ENCODE data around the gene POTEC. TPM values are rescaled to one million over a fixed set of nuclear protein-coding genes. Genes with fewer than 3 reads are reported as not detected.
"Not testable (repeated sequence)": the region's sequence is repeated elsewhere in the genome, so short reads cannot be mapped to it uniquely, and the experiment has no call there.

POTEC gene
- total RNA-seq (2013): not detected
- polyA plus RNA-seq (not detected), polyA minus RNA-seq (not detected in 2 replicates), total RNA-seq (0 to 1.5 (median 0) reads per million in 11 experiments)

DNA sequence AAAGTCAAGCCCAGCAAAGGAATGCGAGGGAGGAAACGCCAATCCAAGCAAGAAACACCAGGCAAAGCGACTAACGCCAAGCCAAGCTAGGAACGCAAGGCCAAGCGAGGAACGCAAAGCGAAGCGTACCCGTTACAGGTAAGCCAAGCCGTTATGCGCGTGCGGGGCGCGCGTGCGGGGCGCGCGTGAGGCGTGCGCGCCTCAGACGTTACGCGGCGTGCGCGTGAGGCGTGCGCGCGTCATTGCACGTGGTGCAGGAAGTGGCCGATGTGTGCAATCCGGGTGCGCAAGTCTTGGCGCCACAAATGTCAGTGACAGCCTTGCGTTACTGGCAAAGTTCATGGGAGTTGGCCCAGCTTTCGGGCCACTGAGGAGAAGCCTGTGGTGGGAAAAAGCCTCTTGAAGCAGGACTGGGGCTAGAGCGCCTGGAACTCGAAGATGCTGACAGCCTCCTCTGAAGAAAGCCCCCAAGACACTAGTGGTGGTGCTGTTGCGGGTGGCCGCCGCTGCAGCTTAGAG, at the start of gene POTEC:
POTEC (minus strand) TSS at position 155 of the 519 bp plus-strand sequence. CDS start 454 bp downstream, outside the sequence.
- H3K4me1 Mint-ChIP-seq; DNase-seq; H3K27me3 ChIP-seq (ENCODE audit: control insufficient read depth in 2 of 2, insufficient read depth in 2 of 2, low read length in 2 of 2); H2AFZ ChIP-seq (ENCODE audit: insufficient read depth, low read depth, low read length, poor library complexity, severe bottlenecking); H3K27ac Mint-ChIP-seq; H3K36me3 ChIP-seq (replicated peaks in 1 of 2; ENCODE audit: control insufficient read depth in 1 of 2, insufficient read depth in 2 of 2, low read length in 2 of 2); H4K20me1 ChIP-seq (ENCODE audit: insufficient read depth, low read length); H3K4me1 ChIP-seq (ENCODE audit: control insufficient read depth in 1 of 2, insufficient read depth in 2 of 2, low read length in 2 of 2); H3K27ac ChIP-seq (ENCODE audit: low read depth in 1 of 2, low read length in 2 of 2); H3K27me3 Mint-ChIP-seq (ENCODE audit: low read depth in 3 of 3); H3K36me3 Mint-ChIP-seq; H3K9ac ChIP-seq (ENCODE audit: insufficient read depth, low read length, poor library complexity, severe bottlenecking); H3K4me3 Mint-ChIP-seq; H3K79me2 ChIP-seq (ENCODE audit: insufficient read depth, low read length); H3K4me3 ChIP-seq (replicated peaks in 1 of 3; ENCODE audit: low read depth in 2 of 3, low read length in 3 of 3); H3K9me3 ChIP-seq (replicated peaks in 1 of 2; ENCODE audit: control insufficient read depth in 1 of 2, insufficient read depth in 1 of 2, low read length in 2 of 2); H3K4me2 ChIP-seq (replicated peaks; ENCODE audit: extremely low read depth, low read length, poor library complexity, severe bottlenecking); intact Hi-C loops (cut with micrococcal nuclease): not testable (repeated sequence)
- peaks cover 2 to 14% (median 7%) of the 10 kb centered on the region in 7 donors for H3K9me3 Mint-ChIP-seq
- 93% methylated on average over 37 of the region's 46 CpGs for WGBS (ENCODE audit: insufficient coverage)

DNA sequence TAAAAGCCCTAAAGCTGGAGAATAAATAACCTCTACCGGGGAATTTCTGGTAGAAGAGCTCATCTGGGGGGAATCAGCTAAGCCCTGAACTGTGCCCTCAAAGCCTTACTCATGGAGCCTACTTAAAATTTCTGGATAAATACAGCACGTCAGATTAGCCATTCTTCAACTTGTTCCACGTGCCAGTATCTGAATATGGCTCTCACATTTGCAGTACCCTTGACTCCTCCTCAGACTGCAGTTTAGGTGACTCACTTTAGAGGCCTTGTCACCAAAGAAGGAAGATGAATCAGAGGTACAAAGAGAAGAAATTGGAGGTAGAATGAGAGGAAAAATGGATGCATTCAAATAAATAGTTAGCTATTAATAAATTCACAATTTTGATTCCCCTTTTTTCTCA, 34.6 kb upstream of the POTEC start:
- no peaks in the 10 kb centered on the region for H3K27me3 Mint-ChIP-seq (ENCODE audit: low read depth in 3 of 3)

GRCh38 chr18:14559502-14559901, 16.1 kb upstream of the POTEC start:
- H3K9me3 ChIP-seq (replicated peaks in 1 of 2; ENCODE audit: control insufficient read depth in 1 of 2, insufficient read depth in 1 of 2, low read length in 2 of 2); H3K79me2 ChIP-seq (ENCODE audit: insufficient read depth, low read length); H3K4me3 Mint-ChIP-seq; H3K27ac Mint-ChIP-seq; H3K4me1 Mint-ChIP-seq; H3K36me3 Mint-ChIP-seq; H3K27me3 ChIP-seq (ENCODE audit: control insufficient read depth in 2 of 2, insufficient read depth in 2 of 2, low read length in 2 of 2); H3K27ac ChIP-seq (ENCODE audit: low read depth in 1 of 2, low read length in 2 of 2); H3K4me1 ChIP-seq (ENCODE audit: control insufficient read depth in 1 of 2, insufficient read depth in 2 of 2, low read length in 2 of 2); H2AFZ ChIP-seq (ENCODE audit: insufficient read depth, low read depth, low read length, poor library complexity, severe bottlenecking); H3K4me2 ChIP-seq (replicated peaks; ENCODE audit: extremely low read depth, low read length, poor library complexity, severe bottlenecking); intact Hi-C loops (cut with micrococcal nuclease); H3K4me3 ChIP-seq (replicated peaks in 1 of 3; ENCODE audit: low read depth in 2 of 3, low read length in 3 of 3); H3K36me3 ChIP-seq (replicated peaks in 1 of 2; ENCODE audit: control insufficient read depth in 1 of 2, insufficient read depth in 2 of 2, low read length in 2 of 2); H3K9ac ChIP-seq (ENCODE audit: insufficient read depth, low read length, poor library complexity, severe bottlenecking); H3K27me3 Mint-ChIP-seq (ENCODE audit: low read depth in 3 of 3); H4K20me1 ChIP-seq (ENCODE audit: insufficient read depth, low read length); DNase-seq; H3K9me3 Mint-ChIP-seq: not testable (repeated sequence)
- no CpG with 5 or more reads among the region's 2 CpGs for WGBS (ENCODE audit: insufficient coverage)

More for the DNA sequence above, 34.6 kb upstream of the POTEC start:
- TF ChIP-seq, protein P1, sequence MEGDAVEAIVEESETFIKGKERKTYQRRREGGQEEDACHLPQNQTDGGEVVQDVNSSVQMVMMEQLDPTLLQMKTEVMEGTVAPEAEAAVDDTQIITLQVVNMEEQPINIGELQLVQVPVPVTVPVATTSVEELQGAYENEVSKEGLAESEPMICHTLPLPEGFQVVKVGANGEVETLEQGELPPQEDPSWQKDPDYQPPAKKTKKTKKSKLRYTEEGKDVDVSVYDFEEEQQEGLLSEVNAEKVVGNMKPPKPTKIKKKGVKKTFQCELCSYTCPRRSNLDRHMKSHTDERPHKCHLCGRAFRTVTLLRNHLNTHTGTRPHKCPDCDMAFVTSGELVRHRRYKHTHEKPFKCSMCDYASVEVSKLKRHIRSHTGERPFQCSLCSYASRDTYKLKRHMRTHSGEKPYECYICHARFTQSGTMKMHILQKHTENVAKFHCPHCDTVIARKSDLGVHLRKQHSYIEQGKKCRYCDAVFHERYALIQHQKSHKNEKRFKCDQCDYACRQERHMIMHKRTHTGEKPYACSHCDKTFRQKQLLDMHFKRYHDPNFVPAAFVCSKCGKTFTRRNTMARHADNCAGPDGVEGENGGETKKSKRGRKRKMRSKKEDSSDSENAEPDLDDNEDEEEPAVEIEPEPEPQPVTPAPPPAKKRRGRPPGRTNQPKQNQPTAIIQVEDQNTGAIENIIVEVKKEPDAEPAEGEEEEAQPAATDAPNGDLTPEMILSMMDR (IDR thresholded peaks at IDR 0.05): no peak
- Histone ChIP-seq H3K36me3 (replicated peaks in 1 of 2; ENCODE audit: control insufficient read depth in 1 of 2, insufficient read depth in 2 of 2, low read length in 2 of 2) (no peaks in the 10 kb centered on the region), H3K4me1 (ENCODE audit: control insufficient read depth in 1 of 2, insufficient read depth in 2 of 2, low read length in 2 of 2) (no peaks in the 10 kb centered on the region), H3K4me3 (replicated peaks in 1 of 3; ENCODE audit: low read depth in 2 of 3, low read length in 3 of 3) (no peak overlapping the region), H4K20me1 (ENCODE audit: insufficient read depth, low read length) (no peaks in the 10 kb centered on the region), H3K9ac (ENCODE audit: insufficient read depth, low read length, poor library complexity, severe bottlenecking) (no peak overlapping the region), H3K27me3 (ENCODE audit: control insufficient read depth in 2 of 2, insufficient read depth in 2 of 2, low read length in 2 of 2) (no peaks in the 10 kb centered on the region), H3K79me2 (ENCODE audit: insufficient read depth, low read length) (no peaks in the 10 kb centered on the region), H2AFZ (ENCODE audit: insufficient read depth, low read depth, low read length, poor library complexity, severe bottlenecking) (no peak overlapping the region), H3K27ac (ENCODE audit: low read depth in 1 of 2, low read length in 2 of 2) (no peak overlapping the region), H3K9me3 (replicated peaks in 1 of 2; ENCODE audit: control insufficient read depth in 1 of 2, insufficient read depth in 1 of 2, low read length in 2 of 2) (no peaks in the 10 kb centered on the region), H3K4me2 (replicated peaks; ENCODE audit: extremely low read depth, low read length, poor library complexity, severe bottlenecking) (no peak overlapping the region)
- WGBS (ENCODE audit: insufficient coverage): 67% methylated on average over 3 of the region's 3 CpGs
- Mint-ChIP-seq H3K4me3 (no peak overlapping the region), H3K36me3 (no peaks in the 10 kb centered on the region), H3K27ac (no peak overlapping the region), H3K9me3 (peaks cover 2 to 9% (median 5%) of the 10 kb centered on the region in 7 donors), H3K4me1 (no peaks in the 10 kb centered on the region)
- no peak for DNase-seq
- intact Hi-C loops (cut with micrococcal nuclease): no loop called here

- not testable (repeated sequence) for H3K36me3 Mint-ChIP-seq
Measured at GRCh38 chr18:14531659-14532058, 11.7 kb downstream of the POTEC start.

More at GRCh38 chr18:14531659-14532058, 11.7 kb downstream of the POTEC start:
- H3K27ac Mint-ChIP-seq; H3K9ac ChIP-seq (ENCODE audit: insufficient read depth, low read length, poor library complexity, severe bottlenecking); H4K20me1 ChIP-seq (ENCODE audit: insufficient read depth, low read length); intact Hi-C loops (cut with micrococcal nuclease); H3K4me3 Mint-ChIP-seq; H3K9me3 ChIP-seq (replicated peaks in 1 of 2; ENCODE audit: control insufficient read depth in 1 of 2, insufficient read depth in 1 of 2, low read length in 2 of 2); H3K4me2 ChIP-seq (replicated peaks; ENCODE audit: extremely low read depth, low read length, poor library complexity, severe bottlenecking); H3K4me3 ChIP-seq (replicated peaks in 1 of 3; ENCODE audit: low read depth in 2 of 3, low read length in 3 of 3); H3K4me1 Mint-ChIP-seq; H3K36me3 ChIP-seq (replicated peaks in 1 of 2; ENCODE audit: control insufficient read depth in 1 of 2, insufficient read depth in 2 of 2, low read length in 2 of 2); H3K27ac ChIP-seq (ENCODE audit: low read depth in 1 of 2, low read length in 2 of 2); H3K27me3 Mint-ChIP-seq (ENCODE audit: low read depth in 3 of 3); H3K27me3 ChIP-seq (ENCODE audit: control insufficient read depth in 2 of 2, insufficient read depth in 2 of 2, low read length in 2 of 2); H3K9me3 Mint-ChIP-seq; H3K4me1 ChIP-seq (ENCODE audit: control insufficient read depth in 1 of 2, insufficient read depth in 2 of 2, low read length in 2 of 2); H3K79me2 ChIP-seq (ENCODE audit: insufficient read depth, low read length); DNase-seq; H2AFZ ChIP-seq (ENCODE audit: insufficient read depth, low read depth, low read length, poor library complexity, severe bottlenecking): not testable (repeated sequence)
- WGBS (ENCODE audit: insufficient coverage): no CpG with 5 or more reads among the region's 1 CpG
